ENCODE results near the gene HBD. TPM values are rescaled to one million over a fixed set of nuclear protein-coding genes. Genes with fewer than 3 reads are reported as not detected.

Gene HBD
- total RNA-seq, 1 donor from 2014 or later: not detected

Other genes with a start within 250 kb of the HBD start
- gene OR51L1, start 239.6 kb downstream of the HBD start, total RNA-seq: not detected in 2 replicates
- gene OR52J3, start 188.0 kb downstream of the HBD start, total RNA-seq: not detected in 2 replicates
- gene OR52E2, start 174.9 kb downstream of the HBD start, total RNA-seq: not detected in 2 replicates
- gene OR52E1, start 164.9 kb downstream of the HBD start, total RNA-seq: not detected in 2 replicates
- not detected in 2 replicates for gene OR52A5, start 96.1 kb downstream of the HBD start, total RNA-seq
- gene OR52A1, start 79.7 kb downstream of the HBD start, total RNA-seq: not detected in 2 replicates
- not detected in 2 replicates for gene OR51V1, start 33.8 kb downstream of the HBD start, total RNA-seq
- gene HBB, start 7.4 kb downstream of the HBD start, total RNA-seq: not detected in 2 replicates
- not detected in 2 replicates for gene HBG1, start 15.4 kb upstream of the HBD start, total RNA-seq
- gene HBG2, start 20.3 kb upstream of the HBD start, total RNA-seq: not detected in 2 replicates
- not detected in 2 replicates for gene HBE1, start 35.5 kb upstream of the HBD start, total RNA-seq
- gene OR51B4, start 67.5 kb upstream of the HBD start, total RNA-seq: not detected in 2 replicates
- not detected in 2 replicates for gene OR51B2, start 89.8 kb upstream of the HBD start, total RNA-seq
- not detected in 2 replicates for gene OR51B5, start 109.0 kb upstream of the HBD start, total RNA-seq
- not detected in 2 replicates for gene OR51B6, start 117.0 kb upstream of the HBD start, total RNA-seq
- gene OR51M1, start 149.3 kb upstream of the HBD start, total RNA-seq: not detected in 2 replicates
- not detected in 2 replicates for gene OR51Q1, start 187.6 kb upstream of the HBD start, total RNA-seq
- not detected in 2 replicates for gene OR51I1, start 207.0 kb upstream of the HBD start, total RNA-seq
- not detected in 2 replicates for gene OR51I2, start 214.8 kb upstream of the HBD start, total RNA-seq